SKM-1 treated with dmso at 0.1 percent for 144 hours (cell line): Measurements from ENCODE around the gene DNAH5.
"Not testable (repeated sequence)": the region's sequence is repeated elsewhere in the genome, so short reads cannot be mapped to it uniquely, and the experiment has no call there.

Experiments used
- DNase-seq: peaks from one replicate; lab custom pipeline; 2025; ENCODE audit not compliant: unreplicated experiment; lab: John Stamatoyannopoulos, UW

The DNAH5 gene

GRCh38 chr5:13833440-13833839 is 111.0 kb downstream of the DNAH5 start:
- no peak for DNase-seq

DNA sequence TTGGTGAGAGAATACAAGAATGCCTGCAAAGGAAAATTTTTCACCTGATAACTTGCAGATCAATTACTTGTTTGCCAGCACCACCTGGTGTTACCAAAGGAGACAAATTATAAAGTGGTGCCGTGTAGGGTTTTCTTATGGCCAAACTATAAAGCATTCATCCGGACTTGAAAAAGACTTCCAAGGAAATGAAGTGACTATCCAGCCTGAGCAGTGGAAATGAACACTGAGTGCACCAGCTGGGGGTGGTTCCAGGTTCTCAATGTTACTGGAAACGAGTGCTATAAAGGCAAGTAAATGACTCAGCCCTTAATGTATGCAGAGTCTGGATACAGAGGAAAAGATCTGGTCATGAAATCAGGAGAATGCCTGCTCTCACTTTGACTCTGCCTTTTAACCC is 113.1 kb downstream of the DNAH5 start:
- no peak for DNase-seq

DNA sequence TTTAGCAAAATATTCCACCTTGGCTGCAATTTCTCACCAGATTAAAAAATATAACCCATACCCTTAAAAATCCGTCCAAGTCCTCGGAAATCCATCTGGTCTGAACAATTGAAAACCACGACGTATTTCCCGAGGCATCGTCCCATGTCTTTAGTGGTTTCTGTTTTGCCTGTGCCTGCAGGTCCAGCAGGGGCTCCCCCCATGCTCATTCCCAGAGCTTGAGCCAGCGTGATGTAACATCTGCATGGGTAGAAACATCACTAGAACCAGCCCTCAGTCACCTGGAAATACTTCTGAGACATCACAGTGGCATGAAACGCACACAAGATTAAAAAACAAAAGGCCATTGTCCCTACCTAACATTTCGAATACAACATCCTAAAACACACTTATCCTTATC is 114.0 kb downstream of the DNAH5 start:
- no peak for DNase-seq

- DNase-seq = no peak
Observed at GRCh38 chr5:13821366-13821765, 123.1 kb downstream of the DNAH5 start.

DNA sequence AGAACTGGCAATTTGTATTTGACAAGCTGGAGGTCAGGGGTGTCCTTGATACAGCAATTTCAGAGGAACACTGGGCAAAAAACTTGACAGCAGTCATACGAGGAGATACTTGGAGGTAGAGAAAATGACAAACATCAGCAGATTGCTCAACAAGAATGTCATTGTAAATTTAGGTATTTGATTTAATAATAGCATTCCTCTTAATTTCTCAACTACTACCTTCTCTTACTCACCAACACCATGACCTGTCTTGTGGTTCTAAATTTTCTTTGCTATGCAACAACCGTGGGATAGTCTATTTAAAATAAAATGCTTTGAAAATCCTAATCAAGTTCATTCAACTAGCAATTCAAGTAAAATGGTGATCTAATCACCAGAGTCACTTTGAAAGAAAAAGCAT is 128.4 kb downstream of the DNAH5 start:
- no peak for DNase-seq

DNA sequence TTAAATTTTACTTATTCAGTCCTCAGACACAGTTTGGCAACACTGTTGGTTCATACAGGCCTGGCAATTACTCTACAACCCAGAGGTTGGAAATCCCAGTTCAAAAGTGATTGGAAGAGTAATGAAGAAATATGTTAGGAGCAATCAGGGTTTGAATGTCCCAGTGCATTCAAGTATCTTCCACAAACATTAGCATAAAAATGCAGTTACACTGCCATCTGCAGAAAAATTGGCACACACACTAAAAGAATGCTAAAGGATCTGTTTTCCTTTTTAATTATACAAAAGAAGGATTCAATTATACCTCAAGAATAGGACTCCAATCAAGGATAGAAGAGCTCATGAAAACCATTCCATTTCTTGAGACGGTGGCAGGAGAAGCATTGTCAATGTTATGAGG is 130.2 kb downstream of the DNAH5 start:
- no peak for DNase-seq

GRCh38 chr5:13809921-13810320 is 134.6 kb downstream of the DNAH5 start:
- DNase-seq = no peak

- DNase-seq = no peak
Observed at GRCh38 chr5:13804336-13804735, 140.2 kb downstream of the DNAH5 start.

GRCh38 chr5:13798569-13798968 is 145.9 kb downstream of the DNAH5 start:
- not testable (repeated sequence) for DNase-seq

GRCh38 chr5:13785781-13786415 is 158.6 kb downstream of the DNAH5 start:
- DNase-seq = no peak

DNA sequence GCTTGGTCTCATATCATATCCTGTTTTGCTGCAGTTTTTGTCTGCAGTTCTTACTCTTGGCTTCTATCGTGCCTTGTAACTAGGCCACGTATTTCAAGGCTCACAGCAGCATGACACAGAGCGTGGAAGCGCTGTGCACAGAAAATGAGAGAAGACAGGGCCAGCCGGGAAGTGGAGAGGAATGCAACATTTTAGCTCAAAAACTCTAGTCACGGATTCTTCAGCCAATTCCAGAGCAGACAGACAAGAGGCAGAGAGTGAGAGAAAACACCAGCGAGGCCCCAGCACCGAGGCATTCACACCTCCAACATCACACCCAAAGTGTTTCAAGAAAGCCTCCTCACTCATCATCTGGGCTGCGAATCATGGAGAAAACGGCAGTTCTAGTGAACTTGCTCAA is 160.8 kb downstream of the DNAH5 start:
- no peak for DNase-seq

GRCh38 chr5:13780081-13780480 is 164.4 kb downstream of the DNAH5 start:
- no peak for DNase-seq

GRCh38 chr5:13773649-13774048 is 170.8 kb downstream of the DNAH5 start:
- no peak for DNase-seq

GRCh38 chr5:13771011-13771571 is 173.4 kb downstream of the DNAH5 start:
- no peak for DNase-seq

GRCh38 chr5:13766236-13766635 is 178.3 kb downstream of the DNAH5 start:
- no peak for DNase-seq

DNA sequence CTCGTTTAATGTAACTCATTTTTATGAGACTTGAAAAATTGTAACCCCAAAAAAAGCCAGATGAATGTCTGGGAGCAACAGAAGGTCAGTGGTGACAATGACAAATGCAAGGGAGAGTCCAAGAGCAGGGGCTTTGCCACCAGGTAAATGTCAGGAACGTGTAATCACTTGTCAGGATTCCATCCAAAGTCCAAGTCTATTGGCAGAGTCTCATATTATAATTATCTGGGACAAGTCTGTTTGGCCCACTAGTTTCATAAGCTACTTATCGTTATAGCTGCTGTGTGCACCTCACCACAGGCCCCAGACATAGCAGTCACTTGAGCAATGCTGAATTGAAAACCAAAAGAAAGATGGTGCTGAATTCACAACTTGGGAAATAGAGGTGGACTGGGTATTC is 180.8 kb downstream of the DNAH5 start:
- no peak for DNase-seq

GRCh38 chr5:13749766-13750165 is 194.7 kb downstream of the DNAH5 start:
- DNase-seq = no peak

GRCh38 chr5:13746026-13746425 is 198.5 kb downstream of the DNAH5 start:
- no peak for DNase-seq

DNA sequence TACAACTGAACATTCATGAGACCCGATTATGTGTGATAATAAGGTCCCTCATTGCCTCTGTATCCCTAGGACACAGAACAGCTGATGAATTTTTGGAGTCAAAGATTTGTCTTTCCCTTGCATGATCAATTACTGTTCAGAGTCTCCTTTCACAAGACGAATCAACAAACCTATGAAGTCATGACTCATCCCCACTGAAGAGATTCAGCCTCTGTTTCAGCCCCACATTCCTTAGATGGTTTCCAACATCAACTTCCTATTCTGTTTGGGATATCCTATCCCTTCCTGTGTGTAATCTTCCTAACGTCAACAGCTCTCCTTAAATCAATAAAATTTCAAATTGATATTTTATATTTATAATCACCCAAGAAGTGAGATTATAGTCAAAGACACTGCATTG is 199.0 kb downstream of the DNAH5 start:
- no peak for DNase-seq

GRCh38 chr5:13740471-13740870 is 204.0 kb downstream of the DNAH5 start:
- DNase-seq = no peak

GRCh38 chr5:13739479-13739878 is 205.0 kb downstream of the DNAH5 start:
- no peak for DNase-seq

DNA sequence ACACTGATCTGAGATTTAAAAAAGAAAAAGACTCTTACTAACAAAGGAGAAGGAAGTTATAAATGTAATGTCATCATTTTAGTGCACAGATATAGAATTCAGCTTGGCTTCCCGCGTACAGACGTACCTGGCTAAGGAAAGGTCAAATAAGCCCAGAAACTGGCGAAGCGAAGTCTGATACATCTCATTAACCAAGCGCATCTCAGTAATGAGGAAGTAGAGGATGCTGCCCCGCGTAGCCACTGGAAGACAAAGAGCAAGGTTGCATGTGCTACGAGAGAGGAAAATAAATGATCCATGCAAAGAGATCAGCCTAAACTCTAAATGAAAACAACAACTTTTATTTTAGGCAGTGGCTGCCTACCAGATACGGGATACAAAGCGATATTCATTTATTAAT is 208.8 kb downstream of the DNAH5 start:
- no peak for DNase-seq

DNA sequence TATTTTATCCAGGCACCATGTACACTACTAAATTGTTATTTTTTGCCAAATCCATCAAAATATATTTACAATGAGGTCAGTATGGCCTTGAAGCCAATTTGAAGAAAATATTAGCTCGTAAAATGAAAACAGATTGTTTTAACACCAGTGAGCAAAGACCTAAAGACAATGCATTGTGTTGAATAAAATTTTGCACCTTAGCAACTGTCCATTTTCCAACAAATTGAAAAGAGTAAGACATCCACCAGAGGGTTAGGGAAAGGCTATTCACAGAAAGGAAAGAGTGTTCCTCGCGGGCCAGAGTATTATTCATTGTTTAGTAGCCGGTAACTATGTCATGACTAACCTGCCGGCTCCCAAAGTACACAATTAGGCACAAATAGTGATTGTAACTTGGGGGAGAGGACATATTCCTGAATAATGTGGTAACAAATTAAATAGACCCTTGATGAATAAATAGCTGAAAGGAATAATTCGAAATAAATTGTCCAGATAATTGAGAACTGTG is 213.3 kb downstream of the DNAH5 start:
- no peak for DNase-seq
